Measurements from ENCODE around the gene TUBB4A. TPM values are rescaled to one million over a fixed set of nuclear protein-coding genes. Genes with fewer than 3 reads are reported as not detected.

TUBB4A gene
- total and polyA plus RNA-seq, 2 of the 8 experiments (the other 6 are each of a cell fraction or from before 2014, with no cell fraction given) = 16.8 to 30.4 TPM

DNA sequence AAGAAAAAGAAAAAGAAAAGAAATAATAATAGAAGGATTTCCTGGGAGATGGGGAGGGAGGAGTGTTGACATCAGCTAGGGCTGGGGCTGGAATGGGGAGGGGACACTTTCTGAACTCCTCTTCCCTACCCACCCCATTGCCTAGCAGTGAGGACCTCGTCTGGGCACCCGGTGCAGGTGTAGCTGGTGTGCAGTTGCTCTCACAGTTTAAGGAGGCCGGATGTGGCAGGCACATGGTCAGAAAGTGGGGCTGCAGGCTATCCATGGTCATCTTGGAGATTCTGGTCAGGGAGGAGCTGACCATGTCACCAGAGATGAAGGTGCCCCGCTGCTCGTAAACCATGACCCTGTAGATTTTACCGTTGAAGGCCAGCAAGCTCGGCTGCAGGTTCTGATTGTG lies 8.5 kb upstream of the TUBB4A start:
- Histone ChIP-seq H3K4me2 (ENCODE audit: insufficient read depth in 1 of 2, low read depth in 2 of 2, low read length in 2 of 2) (no peak overlapping the region), H3K9me3 (ENCODE audit: insufficient read depth in 2 of 2, low read depth in 1 of 2, low read length in 1 of 2) (no peaks in the 10 kb centered on the region), H3K27me3 (replicated peaks in 1 of 4; ENCODE audit: control insufficient read depth in 3 of 4, extremely low read depth in 1 of 4, insufficient read depth in 3 of 4, low read length in 3 of 4) (no peaks in the 10 kb centered on the region), H3K56ac (replicated peaks; ENCODE audit: insufficient read length, low read depth, low read length) (no peak overlapping the region), H3K23ac (ENCODE audit: insufficient read length) (no peak overlapping the region), H4K91ac (replicated peaks; ENCODE audit: insufficient read length, low read length) (no peak overlapping the region), H4K5ac (ENCODE audit: insufficient read length, low read depth, low read length) (no peak overlapping the region), H3K4me1 (replicated peaks in 1 of 4; ENCODE audit: control insufficient read depth in 3 of 4, insufficient read depth in 4 of 4, low read length in 3 of 4) (no peaks in the 10 kb centered on the region), H2AK5ac (ENCODE audit: low read depth, low read length) (no peak overlapping the region), H3K4me3 (ENCODE audit: extremely low read depth in 1 of 4, insufficient read depth in 2 of 4, low read depth in 3 of 4, low read length in 4 of 4) (no peak overlapping the region), H3K14ac (ENCODE audit: insufficient read length) (no peak overlapping the region), H3K36me3 (ENCODE audit: control insufficient read depth in 2 of 4, insufficient read depth in 4 of 4, low read length in 3 of 4) (no peaks in the 10 kb centered on the region), H3K9ac (replicated peaks in 1 of 4; ENCODE audit: extremely low read depth in 1 of 4, low read depth in 3 of 4, low read length in 3 of 4) (no peak overlapping the region), H3K79me2 (ENCODE audit: control insufficient read depth in 1 of 2, insufficient read depth in 2 of 2, low read length in 2 of 2) (no peaks in the 10 kb centered on the region), H2BK15ac (ENCODE audit: low read length) (no peak overlapping the region), H2BK12ac (ENCODE audit: low read depth, low read length) (no peak overlapping the region), H3K18ac (ENCODE audit: extremely low read depth, low read length) (no peak overlapping the region), H3K4ac (replicated peaks; ENCODE audit: insufficient read length, low read depth, low read length) (no peak overlapping the region), H3K23me2 (ENCODE audit: low read depth, low read length) (no peaks in the 10 kb centered on the region), H3K27ac (ENCODE audit: low read depth, low read length) (no peak overlapping the region), H4K20me1 (replicated peaks in 1 of 2; ENCODE audit: control insufficient read depth in 1 of 2, insufficient read depth in 2 of 2, low read length in 2 of 2) (no peaks in the 10 kb centered on the region), H2BK20ac (ENCODE audit: low read length) (no peak overlapping the region), H3K79me1 (ENCODE audit: low read depth, low read length) (no peaks in the 10 kb centered on the region), H2BK5ac (ENCODE audit: low read depth, low read length) (no peak overlapping the region), H2AFZ (ENCODE audit: low read length) (no peak overlapping the region), H4K8ac (ENCODE audit: extremely low read depth, insufficient read depth, low read length) (no peak overlapping the region), H2BK120ac (replicated peaks; ENCODE audit: low read depth, low read length) (no peak overlapping the region)
- DNase-seq (ENCODE audit: low read depth in 1 of 2, low spot score in 2 of 2) (no peak), FAIRE-seq (no peak)
- 88% methylated on average over 7 of the region's 7 CpGs; no CpG with 5 or more reads in 1 of the 2 experiments for WGBS, 2 experiments (ENCODE audit: extremely low coverage in 1 of 2, insufficient coverage in 1 of 2, insufficient read length in 1 of 2, insufficient replicate concordance in 2 of 2, low coverage in 1 of 2, low lambda C conversion rate in 2 of 2, missing lambda C conversion rate in 1 of 2)
- CTCF ChIA-PET (ENCODE audit: partially characterized antibody) = no interaction called here
- TF ChIP-seq CHD2 (IDR thresholded peaks at IDR 0.05; ENCODE audit: low read length) (no peak), NRF1 (IDR thresholded peaks at IDR 0.05; ENCODE audit: low read depth, low read length) (no peak), SRF (IDR thresholded peaks at IDR 0.05; ENCODE audit: low read depth, low read length) (no peak), RXRA (IDR thresholded peaks at IDR 0.05; ENCODE audit: insufficient read depth, low read depth, low read length) (no peak), SP2 (IDR thresholded peaks at IDR 0.05; ENCODE audit: low read length) (no peak), HDAC6 (IDR thresholded peaks at IDR 0.05; ENCODE audit: low read depth, low read length) (no peak)
- POLR2A ChIA-PET (ENCODE audit: partially characterized antibody) = no interaction called here

Measured in H1 (cell line).